Keratinocyte (primary cell): ENCODE results near the gene TENT4A. TPM values are rescaled to one million over a fixed set of nuclear protein-coding genes. Genes with fewer than 3 reads are reported as not detected.

Experiments
- DNase-seq: peaks from one replicate; pipeline ENCODE4 v3.0.0-alpha.2; 2011; ENCODE audit warnings: low read depth, missing footprints, low spot score
- FAIRE-seq: peaks from 2 replicates; lab custom pipeline; 2011; peaks lifted over from hg19 to GRCh38; lab: Jason Lieb, UNC
- H2AFZ ChIP-seq: 2 replicates; pipeline ENCODE4 v1.6.0; 2012; ENCODE audit warnings: low read length, control low read depth, inconsistent platforms; ENCODE audit not compliant: control insufficient read depth
- H3K27ac ChIP-seq: 2 replicates; pipeline ENCODE4 v1.5.1; 2011; ENCODE audit warnings: low read length; ENCODE audit not compliant: control insufficient read depth, insufficient read depth
- H3K27me3 ChIP-seq: 3 replicates; pipeline ENCODE4 v1.6.0; 2011; ENCODE audit warnings: low read length; ENCODE audit not compliant: control insufficient read depth, insufficient read depth; ENCODE audit errors: extremely low read depth
- H3K36me3 ChIP-seq, 2 experiments: 2 replicates in 1 of 2; 3 replicates in 1 of 2; pipeline ENCODE4 v1.5.1; 2011; ENCODE audit warnings: low read length in 2 of 2, mild to moderate bottlenecking in 1 of 2; ENCODE audit not compliant: control insufficient read depth in 2 of 2, insufficient read depth in 2 of 2; ENCODE audit errors: extremely low read depth in 1 of 2
- H3K4me1 ChIP-seq: 3 replicates; pipeline ENCODE4 v1.5.1; 2011; ENCODE audit warnings: low read length; ENCODE audit not compliant: control insufficient read depth, insufficient read depth; ENCODE audit errors: extremely low read depth
- H3K4me2 ChIP-seq: 3 replicates; pipeline ENCODE4 v1.6.0; 2011; ENCODE audit warnings: low read depth, low read length; ENCODE audit not compliant: control insufficient read depth, insufficient read depth; ENCODE audit errors: extremely low read depth
- H3K4me3 ChIP-seq, 3 experiments: fragments of 200-600 bp in 1 of 3; sonication (generic) in 1 of 3; 2 replicates in 2 of 3; 3 replicates in 1 of 3; pipeline ENCODE4 v1.5.1; 2011 to 2016; ENCODE audit warnings: low read length in 3 of 3, mild to moderate bottlenecking in 3 of 3, control low read depth in 2 of 3, inconsistent platforms in 1 of 3, low read depth in 1 of 3, mixed read lengths in 1 of 3, mixed run types in 1 of 3, moderate library complexity in 1 of 3; ENCODE audit not compliant: control insufficient read depth in 2 of 3, insufficient read depth in 2 of 3; ENCODE audit errors: extremely low read depth in 1 of 3
- H3K79me2 ChIP-seq: 2 replicates; pipeline ENCODE4 v1.6.0; 2012; ENCODE audit warnings: low read length; ENCODE audit not compliant: control insufficient read depth, insufficient read depth
- H3K9ac ChIP-seq: 3 replicates; pipeline ENCODE4 v1.6.0; 2011; ENCODE audit warnings: low read length; ENCODE audit not compliant: control insufficient read depth, insufficient read depth; ENCODE audit errors: extremely low read depth
- H3K9me1 ChIP-seq: 3 replicates; pipeline ENCODE4 v1.6.0; 2011; ENCODE audit warnings: low read length; ENCODE audit not compliant: control insufficient read depth, insufficient read depth; ENCODE audit errors: extremely low read depth
- H3K9me3 ChIP-seq: 2 replicates; pipeline ENCODE4 v1.5.1; 2012; ENCODE audit warnings: low read depth, low read length; ENCODE audit not compliant: control insufficient read depth
- H4K20me1 ChIP-seq: 3 replicates; pipeline ENCODE4 v1.6.0; 2011; ENCODE audit warnings: low read length; ENCODE audit not compliant: control insufficient read depth, insufficient read depth; ENCODE audit errors: extremely low read depth
- CTCF ChIP-seq, 3 experiments: IDR thresholded peaks in 1 of 3; conservative IDR thresholded peaks in 1 of 3; optimal IDR thresholded peaks in 1 of 3; 2 replicates in 2 of 3; 3 replicates in 1 of 3; pipeline versions ENCODE3 to v1.5.1; 2011; ENCODE audit warnings: low read length in 3 of 3, mild to moderate bottlenecking in 3 of 3, moderate library complexity in 2 of 3, control low read depth in 1 of 3, inconsistent platforms in 1 of 3; ENCODE audit not compliant: insufficient read depth in 2 of 3; ENCODE audit errors: extremely low read depth in 1 of 3
- EZH2 ChIP-seq: IDR thresholded peaks from one replicate; pipeline ENCODE4 v1.6.1; 2012; ENCODE audit warnings: inconsistent platforms, mild to moderate bottlenecking, low read length, moderate library complexity
- dilution Hi-C: fragments of 300-500 bp; cut with MboI; formaldehyde crosslinking; loops from one replicate; pipeline ENCODE4 v1.7.0; 2020; ENCODE audit warnings: low sequenced_read_pairs; ENCODE audit not compliant: extremely low pct_ligation_motif_present
- polyA plus RNA-seq, 5 experiments: library from polyadenylated mRNA; depleted of rRNA in 3 of 5; stranded (reverse) in 3 of 5; stranded (forward) in 1 of 5; unstranded in 1 of 5; fragments of >200 nt; gene quantifications; 1 replicate in 1 of 5; 2 replicates in 3 of 5; 3 replicates in 1 of 5; pipeline versions ENCODE4 v1.2.1 to v1.2.3, GENCODE V29; 2011 to 2012; ENCODE audit warnings: missing spikeins in 2 of 5, low read depth in 1 of 5, low replicate concordance in 1 of 5

Gene TENT4A
- polyA plus RNA-seq, 1 donor (not counting 4 experiments of a cell fraction or from before 2014, with no cell fraction given) = 5.9 TPM

DNA sequence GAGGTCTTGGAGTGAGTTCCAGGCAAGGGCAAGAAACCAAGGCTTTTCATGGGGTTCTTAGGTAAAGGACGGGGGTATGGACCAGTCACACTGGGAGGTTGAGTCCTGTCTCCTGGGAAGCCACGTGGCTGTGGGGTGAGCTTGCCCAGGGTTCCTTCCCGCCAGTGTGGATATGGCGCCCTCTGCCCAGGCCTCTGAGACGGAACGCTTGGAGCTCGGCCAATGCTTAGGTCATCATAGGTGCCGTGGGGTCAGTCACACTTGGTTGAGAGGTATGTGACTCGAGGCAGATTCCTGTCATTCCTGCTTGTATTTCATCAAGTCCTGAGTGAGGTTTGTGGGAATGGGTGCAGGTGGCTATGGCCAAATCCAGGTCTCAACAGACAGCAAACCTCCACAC, 46.2 kb downstream of the TENT4A start:
- Histone ChIP-seq H3K27me3 (no peaks in the 10 kb centered on the region), H3K4me1 (no peaks in the 10 kb centered on the region), H3K36me3 (peaks cover 9 to 11% of the 10 kb centered on the region in 2 experiments), H3K4me2 (no peak overlapping the region), H3K4me3 (no peak overlapping the region), H3K27ac (no peak overlapping the region), H4K20me1 (no peaks in the 10 kb centered on the region), H3K9me3 (no peaks in the 10 kb centered on the region), H3K9ac (no peak overlapping the region), H2AFZ (no peak overlapping the region), H3K79me2 (no peaks in the 10 kb centered on the region), H3K9me1 (peaks cover 3% of the 10 kb centered on the region)
- dilution Hi-C loops = no loop called here
- FAIRE-seq (no peak), DNase-seq (peak; percentile 11)
- TF ChIP-seq EZH2 (no peak), CTCF (optimal IDR thresholded peaks at IDR 0.05 in 1 of 3, IDR thresholded peaks at IDR 0.05 in 1 of 3, conservative IDR thresholded peaks at IDR 0.05 in 1 of 3; ENCODE audit: extremely low read depth in 1 of 3, insufficient read depth in 2 of 3, low read length in 3 of 3) (no peak)

- Histone ChIP-seq H3K9me1 (peaks cover 3% of the 10 kb centered on the region), H3K27me3 (no peaks in the 10 kb centered on the region), H3K36me3 (peaks cover 7 to 8% of the 10 kb centered on the region in 2 experiments), H3K4me3 (no peak overlapping the region), H3K9me3 (no peaks in the 10 kb centered on the region), H3K9ac (no peak overlapping the region), H3K4me1 (no peaks in the 10 kb centered on the region), H3K4me2 (no peak overlapping the region), H4K20me1 (no peaks in the 10 kb centered on the region), H2AFZ (no peak overlapping the region), H3K79me2 (no peaks in the 10 kb centered on the region), H3K27ac (no peak overlapping the region)
- TF ChIP-seq EZH2 (no peak), CTCF (optimal IDR thresholded peaks at IDR 0.05 in 1 of 3, IDR thresholded peaks at IDR 0.05 in 1 of 3, conservative IDR thresholded peaks at IDR 0.05 in 1 of 3; ENCODE audit: extremely low read depth in 1 of 3, insufficient read depth in 2 of 3, low read length in 3 of 3) (no peak)
- FAIRE-seq = no peak
- DNase-seq = no peak
- dilution Hi-C loops = no loop called here
Observed at GRCh38 chr5:6759983-6760382, 46.8 kb downstream of the TENT4A start.
